Measurements from ENCODE around the gene CLEC2L. TPM values are rescaled to one million over a fixed set of nuclear protein-coding genes. Genes with fewer than 3 reads are reported as not detected.

CLEC2L gene
- total RNA-seq, 1 donor from 2014 or later: not detected

GRCh38 chr7:139575338-139575680 is 51.8 kb downstream of the CLEC2L start:
- Mint-ChIP-seq H3K36me3 (ENCODE audit: low read depth) (peaks cover 60% of the 10 kb centered on the region), H3K27ac (no peak overlapping the region), H3K9me3 (no peaks in the 10 kb centered on the region), H3K4me3 (no peak overlapping the region), H3K27me3 (no peaks in the 10 kb centered on the region), H3K4me1 (no peaks in the 10 kb centered on the region)
- intact Hi-C loops (cut with micrococcal nuclease): no loop called here
- TF ChIP-seq CTCF (IDR thresholded peaks at IDR 0.05): no peak
- no peak for DNase-seq
- POLR2A ChIA-PET: no interaction called here
- no peak for ATAC-seq (ENCODE audit: low read depth)
- CTCF ChIA-PET: no interaction called here

- no peaks in the 10 kb centered on the region for H3K27me3 Mint-ChIP-seq
- H3K4me1 Mint-ChIP-seq: no peaks in the 10 kb centered on the region
- TF ChIP-seq CTCF (IDR thresholded peaks at IDR 0.05): no peak
- no peaks in the 10 kb centered on the region for H3K9me3 Mint-ChIP-seq
- DNase-seq (no peak), ATAC-seq (ENCODE audit: low read depth) (no peak)
- intact Hi-C loops (cut with micrococcal nuclease): no loop called here
- ChIA-PET POLR2A (interaction anchor here (0.5 kb wide), 1 partner anchor 1066 kb away, joined by 6 read pairs; no protein-coding TSS in a partner anchor), CTCF (no interaction called here)
- no peak overlapping the region for H3K4me3 Mint-ChIP-seq
- H3K36me3 Mint-ChIP-seq (ENCODE audit: low read depth): peaks cover 61% of the 10 kb centered on the region
- H3K27ac Mint-ChIP-seq: no peak overlapping the region
Observed at GRCh38 chr7:139576179-139576973, 52.9 kb downstream of the CLEC2L start.

- H3K36me3 Mint-ChIP-seq (ENCODE audit: low read depth): peaks cover 49% of the 10 kb centered on the region
- ATAC-seq (ENCODE audit: low read depth): no peak
Observed at GRCh38 chr7:139580435-139580834, 57.0 kb downstream of the CLEC2L start.

GRCh38 chr7:139582130-139582650 is 58.7 kb downstream of the CLEC2L start:
- ChIA-PET CTCF (no interaction called here), POLR2A (no interaction called here)
- intact Hi-C loops (cut with micrococcal nuclease): no loop called here
- peaks cover 50% of the 10 kb centered on the region for H3K36me3 Mint-ChIP-seq (ENCODE audit: low read depth)
- DNase-seq (no peak), ATAC-seq (ENCODE audit: low read depth) (no peak)
- no peaks in the 10 kb centered on the region for H3K9me3 Mint-ChIP-seq
- no peak for TF ChIP-seq CTCF (IDR thresholded peaks at IDR 0.05)
- H3K27me3 Mint-ChIP-seq: no peaks in the 10 kb centered on the region
- no peak overlapping the region for H3K27ac Mint-ChIP-seq
- no peak overlapping the region for H3K4me3 Mint-ChIP-seq
- H3K4me1 Mint-ChIP-seq: no peaks in the 10 kb centered on the region

More at GRCh38 chr7:139580435-139580834, 57.0 kb downstream of the CLEC2L start:
- no peak for TF ChIP-seq CTCF (IDR thresholded peaks at IDR 0.05)
- H3K27me3 Mint-ChIP-seq: no peaks in the 10 kb centered on the region
- no peak overlapping the region for H3K27ac Mint-ChIP-seq
- H3K9me3 Mint-ChIP-seq: no peaks in the 10 kb centered on the region
- H3K4me3 Mint-ChIP-seq: no peak overlapping the region
- POLR2A ChIA-PET: no interaction called here
- no peak for DNase-seq
- intact Hi-C loops (cut with micrococcal nuclease): no loop called here
- no peaks in the 10 kb centered on the region for H3K4me1 Mint-ChIP-seq
- CTCF ChIA-PET: interaction anchor here (1.4 kb wide), 1 partner anchor 22 kb away, joined by 5 read pairs; no protein-coding TSS in a partner anchor

GRCh38 chr7:139582671-139583155 is 59.2 kb downstream of the CLEC2L start:
- intact Hi-C loops (cut with micrococcal nuclease): no loop called here
- no peak for ATAC-seq (ENCODE audit: low read depth)
- Mint-ChIP-seq H3K27me3 (no peaks in the 10 kb centered on the region), H3K36me3 (ENCODE audit: low read depth) (peaks cover 47% of the 10 kb centered on the region), H3K27ac (no peak overlapping the region), H3K9me3 (no peaks in the 10 kb centered on the region), H3K4me1 (no peaks in the 10 kb centered on the region), H3K4me3 (no peak overlapping the region)
- DNase-seq: no peak
- TF ChIP-seq CTCF (IDR thresholded peaks at IDR 0.05): no peak
- POLR2A ChIA-PET: no interaction called here
- CTCF ChIA-PET: no interaction called here

Data from activated B cell treated with CpG ODN at 0.5 μM for 24 hours (primary cell).